Mononuclear cell (primary cell): Measurements from ENCODE around the gene CLBA1. TPM values are rescaled to one million over a fixed set of nuclear protein-coding genes. Genes with fewer than 3 reads are reported as not detected.

Experiments
- H3K27me3 ChIP-seq: 2 replicates; pipeline ENCODE4 v1.6.0; 2011; ENCODE audit warnings: low read length, control low read depth; ENCODE audit not compliant: insufficient read depth
- H3K4me1 ChIP-seq: 2 replicates; pipeline ENCODE4 v1.5.1; 2011; ENCODE audit warnings: mild to moderate bottlenecking, low read length, control low read depth; ENCODE audit not compliant: insufficient read depth
- H3K4me3 ChIP-seq: 2 replicates; pipeline ENCODE4 v1.5.1; 2011; ENCODE audit warnings: mild to moderate bottlenecking, low read length, moderate library complexity
- H3K9me3 ChIP-seq: 2 replicates; pipeline ENCODE4 v1.5.1; 2011; ENCODE audit warnings: low read depth, mild to moderate bottlenecking, control low read depth, low read length
- total RNA-seq: library from RNA; depleted of rRNA; stranded (reverse); fragments of >200 nt; gene quantifications from one replicate; pipeline ENCODE4 v1.2.3, GENCODE V29; 2012

Gene CLBA1
- total RNA-seq, 1 donor: 0.94 TPM

- H3K4me1 ChIP-seq: peaks cover 5% of the 10 kb centered on the region
- no peaks in the 10 kb centered on the region for H3K9me3 ChIP-seq
- H3K27me3 ChIP-seq: peaks cover 6% of the 10 kb centered on the region
- H3K4me3 ChIP-seq: no peak overlapping the region
Observed at GRCh38 chr14:104971447-104972240, 13.9 kb upstream of the CLBA1 start.

DNA sequence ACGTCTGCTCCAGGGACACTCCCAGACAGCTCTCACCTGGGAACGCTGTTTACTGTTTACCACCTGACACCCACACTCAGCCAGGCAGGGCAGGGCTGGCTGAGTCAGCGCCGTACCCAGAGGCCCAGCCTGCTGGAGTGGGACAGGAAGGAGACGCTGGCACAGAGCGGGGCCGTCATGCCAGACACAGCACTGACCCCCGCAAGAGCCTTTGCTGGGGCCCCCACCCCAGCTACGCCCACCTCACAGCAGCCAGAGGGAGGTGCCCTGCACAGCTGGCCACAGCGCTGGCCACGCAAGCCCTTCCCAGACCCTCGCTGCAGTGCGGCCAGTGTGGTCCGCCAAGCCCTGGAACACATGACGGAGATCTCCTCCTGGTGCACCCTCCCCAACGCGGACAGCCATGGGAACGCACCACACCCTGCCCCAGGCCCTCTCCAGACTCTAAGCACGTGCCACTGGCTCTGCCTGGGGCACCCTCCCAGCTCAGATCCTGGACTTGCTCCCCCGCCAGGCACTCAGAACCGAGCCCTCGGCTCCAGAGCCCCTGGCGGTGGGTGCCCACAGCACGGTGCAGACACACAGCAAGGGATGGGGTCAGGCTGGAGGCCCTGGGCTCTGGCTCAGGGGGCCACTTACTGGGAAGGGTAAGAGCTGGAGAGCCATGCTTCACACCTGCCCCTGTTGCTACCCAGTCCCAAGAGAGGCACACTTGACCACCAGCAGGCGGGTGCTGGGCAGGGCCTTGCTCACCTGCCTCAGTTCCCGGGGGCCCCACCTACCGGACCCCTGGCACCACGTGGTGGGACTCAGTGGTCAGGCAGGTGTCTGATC, 13.1 kb upstream of the CLBA1 start:
- Histone ChIP-seq H3K9me3 (no peaks in the 10 kb centered on the region), H3K4me1 (peaks cover 7% of the 10 kb centered on the region), H3K27me3 (peaks cover 15% of the 10 kb centered on the region), H3K4me3 (no peak overlapping the region)

GRCh38 chr14:104973135-104973384, 12.5 kb upstream of the CLBA1 start:
- Histone ChIP-seq H3K4me1 (peaks cover 8% of the 10 kb centered on the region), H3K4me3 (no peak overlapping the region), H3K27me3 (peaks cover 18% of the 10 kb centered on the region), H3K9me3 (no peaks in the 10 kb centered on the region)

DNA sequence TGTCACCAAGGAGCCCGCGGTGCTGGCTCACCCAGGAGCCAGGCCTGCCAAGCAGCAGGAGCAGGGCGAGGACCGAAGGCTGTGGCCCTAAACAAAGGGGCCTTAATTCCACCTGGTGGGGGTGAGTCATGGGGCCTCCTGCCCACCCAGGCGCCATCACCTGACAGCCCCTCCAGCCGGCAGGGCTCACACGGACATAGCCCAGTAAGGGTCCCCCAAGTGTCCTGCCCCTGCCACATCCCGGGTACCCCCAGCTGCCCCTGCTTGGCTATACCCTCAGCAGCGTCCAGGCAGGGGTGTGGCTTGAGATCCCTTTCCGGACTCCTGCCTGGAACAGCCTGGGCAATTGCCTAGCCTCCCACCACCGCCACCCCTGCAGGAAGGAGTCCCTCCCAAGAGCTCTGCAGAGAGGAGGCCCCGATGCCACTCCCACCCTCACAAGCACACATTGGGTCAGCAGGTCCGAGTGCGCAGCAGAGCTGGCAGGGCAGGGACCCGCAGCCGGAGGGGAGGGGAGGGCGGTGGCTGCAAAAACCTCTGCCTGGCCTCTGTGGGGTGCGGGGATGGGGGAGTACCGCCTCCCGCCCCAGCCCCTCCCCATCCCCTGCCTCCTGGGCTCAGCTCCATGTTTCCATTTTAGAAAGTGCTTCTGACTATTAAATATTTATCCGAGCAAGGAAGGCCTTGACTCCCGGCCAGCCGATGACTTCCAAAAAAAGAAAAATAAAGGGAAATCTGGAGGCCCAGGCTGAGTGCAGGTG, 12.0 kb upstream of the CLBA1 start:
- peaks cover 17% of the 10 kb centered on the region for H3K27me3 ChIP-seq

DNA sequence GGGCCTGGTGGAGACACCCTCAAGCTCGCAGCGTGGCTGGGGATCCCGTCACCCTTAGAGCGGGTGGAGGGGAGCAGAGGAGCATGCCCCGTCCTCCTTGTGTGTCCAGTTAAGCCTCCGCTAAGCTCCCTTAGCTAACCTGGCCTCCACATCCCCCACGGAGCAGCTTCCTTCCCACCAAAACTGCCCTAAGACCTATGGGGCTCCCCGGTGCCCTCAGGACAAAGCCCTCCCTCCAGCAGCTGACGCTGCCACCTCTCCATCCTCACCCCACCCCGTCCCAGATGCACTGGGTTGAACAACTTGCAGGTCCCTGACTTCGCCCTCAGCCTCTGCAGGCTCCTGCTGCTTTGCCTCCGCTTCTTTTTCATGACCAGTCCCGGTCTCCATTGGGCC, 11.4 kb upstream of the CLBA1 start:
- Histone ChIP-seq H3K27me3 (peaks cover 23% of the 10 kb centered on the region), H3K4me3 (no peak overlapping the region), H3K9me3 (no peaks in the 10 kb centered on the region), H3K4me1 (peaks cover 8% of the 10 kb centered on the region)

More for the DNA sequence above, 12.0 kb upstream of the CLBA1 start:
- H3K9me3 ChIP-seq: no peaks in the 10 kb centered on the region
- no peak overlapping the region for H3K4me3 ChIP-seq
- peaks cover 8% of the 10 kb centered on the region for H3K4me1 ChIP-seq

- H3K27me3 ChIP-seq: peaks cover 24% of the 10 kb centered on the region
- no peak overlapping the region for H3K4me3 ChIP-seq
- peaks cover 8% of the 10 kb centered on the region for H3K4me1 ChIP-seq
- no peaks in the 10 kb centered on the region for H3K9me3 ChIP-seq
Observed at GRCh38 chr14:104974665-104975390, 10.8 kb upstream of the CLBA1 start.

GRCh38 chr14:104975481-104976197, 9.9 kb upstream of the CLBA1 start:
- Histone ChIP-seq H3K9me3 (no peaks in the 10 kb centered on the region), H3K4me3 (no peak overlapping the region), H3K27me3 (peaks cover 24% of the 10 kb centered on the region), H3K4me1 (peaks cover 8% of the 10 kb centered on the region)

GRCh38 chr14:104976198-104977007, 9.2 kb upstream of the CLBA1 start:
- no peak overlapping the region for H3K4me3 ChIP-seq

GRCh38 chr14:104977008-104977680, 8.4 kb upstream of the CLBA1 start:
- no peaks in the 10 kb centered on the region for H3K9me3 ChIP-seq
- H3K27me3 ChIP-seq: peaks cover 24% of the 10 kb centered on the region
- H3K4me3 ChIP-seq: no peak overlapping the region
- H3K4me1 ChIP-seq: peaks cover 8% of the 10 kb centered on the region

More at GRCh38 chr14:104976198-104977007, 9.2 kb upstream of the CLBA1 start:
- H3K4me1 ChIP-seq: peaks cover 8% of the 10 kb centered on the region
- H3K27me3 ChIP-seq: peaks cover 24% of the 10 kb centered on the region
- H3K9me3 ChIP-seq: no peaks in the 10 kb centered on the region

DNA sequence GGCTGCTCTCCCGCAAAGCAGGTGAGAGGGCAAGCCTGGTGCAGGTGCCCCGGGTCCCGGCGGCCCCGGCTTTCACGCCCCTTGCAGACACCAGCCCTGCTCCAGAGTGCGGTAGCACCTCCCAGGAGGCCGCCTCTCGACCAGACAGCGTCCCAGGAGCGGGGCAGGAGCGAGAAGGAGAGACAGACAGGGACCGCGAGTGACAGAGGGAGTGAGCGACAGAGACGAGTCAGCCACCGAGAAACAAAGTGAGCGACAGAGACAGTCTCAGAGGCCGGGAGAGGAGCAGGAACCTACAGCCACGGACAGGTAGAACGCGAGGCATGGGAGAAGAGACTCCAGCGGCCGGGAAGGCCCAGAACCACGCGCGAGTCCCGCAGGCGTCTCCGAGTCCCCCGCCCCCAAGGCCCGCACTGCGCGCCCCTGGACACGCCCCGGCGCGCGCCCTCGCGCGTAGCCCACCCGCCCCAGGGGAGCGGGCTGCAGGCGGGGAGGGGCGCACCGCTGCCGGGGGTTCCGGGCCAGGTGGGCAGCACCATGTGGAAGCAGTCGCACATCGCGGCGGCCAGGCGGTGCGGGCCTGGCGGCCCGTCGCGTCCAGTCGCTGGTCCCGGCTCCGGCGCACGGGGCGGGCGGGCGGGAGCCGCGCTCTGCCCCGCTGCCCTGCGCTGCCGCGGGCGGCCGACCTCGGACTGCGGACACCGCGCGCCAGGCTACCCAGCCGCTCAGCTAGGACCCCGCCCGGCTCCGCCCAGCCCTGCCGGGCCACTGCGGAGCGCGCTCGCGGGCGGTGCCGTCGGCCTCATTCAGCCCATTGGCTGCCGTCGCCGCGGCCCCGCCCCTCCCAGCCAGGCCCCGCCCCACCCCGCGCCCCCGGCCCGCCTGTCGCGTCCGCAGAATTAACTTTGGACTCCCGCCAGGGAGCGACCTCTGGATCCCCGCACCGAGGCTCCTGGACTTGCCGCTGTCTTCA, 7.6 kb upstream of the CLBA1 start, which contains the start of gene AHNAK2:
Gene AHNAK2, minus strand, starts transcription at position 694 of the 973 bp plus-strand sequence. Its CDS starts 137 bp downstream, at position 557.
- H3K4me1 ChIP-seq: peaks cover 8% of the 10 kb centered on the region

DNA sequence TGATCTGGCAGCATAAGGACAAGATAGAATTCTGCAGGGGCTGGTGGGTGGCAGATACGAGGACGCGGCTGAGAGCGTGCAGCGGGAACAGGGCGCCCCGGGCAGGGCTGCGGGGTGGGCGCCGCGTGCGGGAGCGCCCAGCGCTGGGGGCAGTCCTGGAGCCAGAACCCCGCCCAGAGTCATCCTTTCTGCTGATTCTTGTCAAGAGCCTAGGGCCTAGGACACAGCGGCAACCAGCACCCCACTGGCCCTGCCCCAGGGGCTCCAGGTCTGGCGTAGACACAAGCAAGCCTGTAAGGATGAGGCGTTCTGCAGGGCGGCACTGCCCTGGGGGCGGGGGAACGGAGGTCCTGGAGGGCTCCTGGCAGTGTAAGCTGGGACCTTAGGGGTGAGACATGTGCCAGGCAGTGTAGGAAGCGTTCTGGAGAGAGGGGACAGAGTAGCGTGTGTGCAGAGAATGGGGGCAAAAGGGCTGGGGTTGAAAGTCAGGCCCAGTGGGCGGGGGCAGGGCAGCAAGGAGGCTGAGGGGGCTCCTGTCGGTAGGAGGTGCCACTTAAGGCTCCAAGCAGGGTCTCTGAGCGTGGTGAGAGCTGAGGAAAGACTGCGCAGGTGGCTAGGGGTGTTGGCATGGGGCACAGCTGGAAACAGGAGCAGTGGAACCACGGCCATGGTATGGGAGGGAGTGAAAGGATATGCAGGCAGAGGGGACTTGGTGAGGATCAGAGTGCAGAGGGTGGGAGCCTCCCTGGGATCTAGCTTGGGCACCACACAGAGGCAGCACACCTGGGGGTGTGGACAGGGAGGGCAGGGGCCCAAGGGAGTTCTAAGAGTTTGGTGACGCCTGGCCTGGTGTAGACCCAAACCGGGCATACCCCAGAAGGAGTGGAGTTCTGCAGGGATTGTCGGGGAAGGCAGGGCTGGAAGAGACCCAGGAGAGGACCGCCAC, 6.6 kb upstream of the CLBA1 start:
- H3K4me3 ChIP-seq: no peak overlapping the region
- H3K9me3 ChIP-seq: no peaks in the 10 kb centered on the region
- H3K27me3 ChIP-seq: peaks cover 24% of the 10 kb centered on the region
- peaks cover 8% of the 10 kb centered on the region for H3K4me1 ChIP-seq

More for the DNA sequence above, 7.6 kb upstream of the CLBA1 start, which contains the start of gene AHNAK2:
- H3K27me3 ChIP-seq: peaks cover 24% of the 10 kb centered on the region
- no peak within 1 kb of the TSS for H3K4me3 ChIP-seq
- no peaks in the 10 kb centered on the region for H3K9me3 ChIP-seq
